ENCODE measurements around the gene NSG1. TPM values are rescaled to one million over a fixed set of nuclear protein-coding genes. Genes with fewer than 3 reads are reported as not detected.
"Not testable (repeated sequence)": the region's sequence is repeated elsewhere in the genome, so short reads cannot be mapped to it uniquely, and the experiment has no call there.

Gene NSG1
- total and polyA plus RNA-seq, 2 experiments from 2014 or later, result 30.2 to 70.1 TPM

DNA sequence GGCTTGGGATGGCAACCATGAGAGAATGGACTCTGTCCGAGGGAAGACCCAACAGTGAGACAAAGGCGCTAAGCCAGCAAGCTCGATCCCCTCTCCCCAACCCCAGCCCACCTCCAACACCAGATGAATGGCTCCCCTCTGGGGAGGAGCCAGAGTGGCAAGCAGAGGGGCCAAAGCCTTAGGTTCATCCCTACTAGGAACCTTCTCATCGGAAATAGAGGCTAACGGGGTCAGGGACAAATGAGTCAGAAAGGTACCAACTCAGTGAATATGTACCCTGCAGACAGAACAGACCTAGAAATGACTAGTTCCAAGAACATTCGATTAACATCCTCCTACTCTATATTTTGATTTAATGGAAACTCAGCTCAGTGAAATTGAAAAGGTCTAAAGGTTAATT, 73.9 kb downstream of the NSG1 start:
- H3K9me2 ChIP-seq (replicated peaks; ENCODE audit: insufficient read depth), result no peaks in the 10 kb centered on the region
- peaks cover 7% of the 10 kb centered on the region for H3K36me3 ChIP-seq (replicated peaks; ENCODE audit: insufficient read depth, low read depth)
- H3K4me1 ChIP-seq (ENCODE audit: insufficient read depth), result no peaks in the 10 kb centered on the region
- no peak overlapping the region for H3K27ac ChIP-seq
- no peaks in the 10 kb centered on the region for H4K20me1 ChIP-seq (ENCODE audit: insufficient read depth, poor library complexity, severe bottlenecking)
- no peaks in the 10 kb centered on the region for H3K27me3 ChIP-seq
- 96% methylated on average over 6 of the region's 6 CpGs for WGBS (ENCODE audit: low lambda C conversion rate, missing lambda C conversion rate)
- no peak for DNase-seq (ENCODE audit: low spot score)
- H3K79me2 ChIP-seq, result no peaks in the 10 kb centered on the region
- H3K9me3 ChIP-seq (ENCODE audit: low read depth), result no peaks in the 10 kb centered on the region
- TF ChIP-seq EZH2 (IDR thresholded peaks at IDR 0.05; ENCODE audit: borderline replicate concordance) (no peak), EZH2phosphoT487 (IDR thresholded peaks at IDR 0.05; ENCODE audit: low read depth, severe bottlenecking, unreplicated experiment) (no peak)
- H3K4me3 ChIP-seq, result no peak overlapping the region
- H2AFZ ChIP-seq, result no peak overlapping the region
- no peak overlapping the region for H3K4me2 ChIP-seq

DNA sequence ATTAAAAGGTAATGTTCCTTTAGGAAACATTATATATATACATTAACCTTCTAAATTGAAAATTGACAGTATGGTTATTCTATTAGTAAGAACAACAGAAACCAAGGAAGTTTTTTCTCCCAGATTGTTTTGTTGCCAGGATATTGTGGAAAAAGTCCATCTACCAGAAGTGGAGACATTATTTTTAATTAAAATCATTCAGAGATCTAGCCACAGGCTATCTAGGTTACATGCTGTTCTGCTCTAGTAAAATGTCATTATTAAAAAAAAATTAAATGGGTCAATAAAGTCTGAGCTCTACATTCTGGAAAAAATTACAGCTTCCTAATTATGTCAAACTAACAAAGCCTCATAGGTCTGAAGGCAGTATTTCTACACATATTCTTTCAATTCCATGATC, 74.3 kb downstream of the NSG1 start:
- no peak overlapping the region for H3K4me2 ChIP-seq
- DNase-seq (ENCODE audit: low spot score), result no peak
- peaks cover 7% of the 10 kb centered on the region for H3K36me3 ChIP-seq (replicated peaks; ENCODE audit: insufficient read depth, low read depth)
- no peaks in the 10 kb centered on the region for H3K9me2 ChIP-seq (replicated peaks; ENCODE audit: insufficient read depth)
- no peak overlapping the region for H2AFZ ChIP-seq
- no peaks in the 10 kb centered on the region for H4K20me1 ChIP-seq (ENCODE audit: insufficient read depth, poor library complexity, severe bottlenecking)
- H3K79me2 ChIP-seq, result no peaks in the 10 kb centered on the region
- H3K4me3 ChIP-seq, result no peak overlapping the region
- no peaks in the 10 kb centered on the region for H3K9me3 ChIP-seq (ENCODE audit: low read depth)
- TF ChIP-seq EZH2phosphoT487 (IDR thresholded peaks at IDR 0.05; ENCODE audit: low read depth, severe bottlenecking, unreplicated experiment) (no peak), EZH2 (IDR thresholded peaks at IDR 0.05; ENCODE audit: borderline replicate concordance) (no peak)
- TF ChIP-seq, protein P1, sequence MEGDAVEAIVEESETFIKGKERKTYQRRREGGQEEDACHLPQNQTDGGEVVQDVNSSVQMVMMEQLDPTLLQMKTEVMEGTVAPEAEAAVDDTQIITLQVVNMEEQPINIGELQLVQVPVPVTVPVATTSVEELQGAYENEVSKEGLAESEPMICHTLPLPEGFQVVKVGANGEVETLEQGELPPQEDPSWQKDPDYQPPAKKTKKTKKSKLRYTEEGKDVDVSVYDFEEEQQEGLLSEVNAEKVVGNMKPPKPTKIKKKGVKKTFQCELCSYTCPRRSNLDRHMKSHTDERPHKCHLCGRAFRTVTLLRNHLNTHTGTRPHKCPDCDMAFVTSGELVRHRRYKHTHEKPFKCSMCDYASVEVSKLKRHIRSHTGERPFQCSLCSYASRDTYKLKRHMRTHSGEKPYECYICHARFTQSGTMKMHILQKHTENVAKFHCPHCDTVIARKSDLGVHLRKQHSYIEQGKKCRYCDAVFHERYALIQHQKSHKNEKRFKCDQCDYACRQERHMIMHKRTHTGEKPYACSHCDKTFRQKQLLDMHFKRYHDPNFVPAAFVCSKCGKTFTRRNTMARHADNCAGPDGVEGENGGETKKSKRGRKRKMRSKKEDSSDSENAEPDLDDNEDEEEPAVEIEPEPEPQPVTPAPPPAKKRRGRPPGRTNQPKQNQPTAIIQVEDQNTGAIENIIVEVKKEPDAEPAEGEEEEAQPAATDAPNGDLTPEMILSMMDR (IDR thresholded peaks at IDR 0.05; ENCODE audit: poor library complexity), result no peak
- no peaks in the 10 kb centered on the region for H3K4me1 ChIP-seq (ENCODE audit: insufficient read depth)
- H3K27ac ChIP-seq, result no peak overlapping the region
- no peaks in the 10 kb centered on the region for H3K27me3 ChIP-seq

GRCh38 chr4:4461850-4462249, 74.9 kb downstream of the NSG1 start:
- no peaks in the 10 kb centered on the region for H3K27me3 ChIP-seq
- H2AFZ ChIP-seq, result no peak overlapping the region
- no peaks in the 10 kb centered on the region for H4K20me1 ChIP-seq (ENCODE audit: insufficient read depth, poor library complexity, severe bottlenecking)
- H3K36me3 ChIP-seq (replicated peaks; ENCODE audit: insufficient read depth, low read depth), result peaks cover 7% of the 10 kb centered on the region
- no peak overlapping the region for H3K4me3 ChIP-seq
- H3K79me2 ChIP-seq, result no peaks in the 10 kb centered on the region
- H3K9me2 ChIP-seq (replicated peaks; ENCODE audit: insufficient read depth), result no peaks in the 10 kb centered on the region
- no peak overlapping the region for H3K27ac ChIP-seq
- H3K4me2 ChIP-seq, result no peak overlapping the region
- H3K9me3 ChIP-seq (ENCODE audit: low read depth), result no peaks in the 10 kb centered on the region
- WGBS (ENCODE audit: low lambda C conversion rate, missing lambda C conversion rate), result 65% methylated on average over 5 of the region's 5 CpGs
- no peaks in the 10 kb centered on the region for H3K4me1 ChIP-seq (ENCODE audit: insufficient read depth)
- peak; percentile 72 for DNase-seq (ENCODE audit: low spot score)
- TF ChIP-seq EZH2phosphoT487 (IDR thresholded peaks at IDR 0.05; ENCODE audit: low read depth, severe bottlenecking, unreplicated experiment) (no peak), EZH2 (IDR thresholded peaks at IDR 0.05; ENCODE audit: borderline replicate concordance) (no peak)
- TF ChIP-seq, protein P1 (IDR thresholded peaks at IDR 0.05; ENCODE audit: poor library complexity), result no peak

DNA sequence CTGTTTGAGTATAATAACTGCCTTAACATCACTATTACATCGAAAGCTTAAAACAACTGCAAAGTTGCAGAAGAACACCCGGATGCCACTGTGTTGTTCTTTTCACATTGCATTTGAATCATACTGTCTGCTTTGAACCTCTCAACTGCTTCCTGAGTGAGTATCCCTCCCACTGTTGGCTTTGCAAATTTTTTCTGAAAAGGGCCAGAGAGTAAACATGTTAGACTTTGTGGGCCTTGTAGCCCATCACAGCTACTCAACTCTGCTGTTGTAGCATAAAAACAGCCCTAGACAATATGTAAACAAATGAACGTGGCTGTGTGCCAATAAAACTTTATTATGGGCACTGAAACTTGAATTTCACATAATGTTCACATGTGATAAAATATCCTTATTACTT, 76.1 kb downstream of the NSG1 start:
- Histone ChIP-seq H3K27ac (no peak overlapping the region), H4K20me1 (ENCODE audit: insufficient read depth, poor library complexity, severe bottlenecking) (no peaks in the 10 kb centered on the region), H3K79me2 (no peaks in the 10 kb centered on the region), H3K4me3 (no peak overlapping the region), H3K27me3 (no peaks in the 10 kb centered on the region), H3K36me3 (replicated peaks; ENCODE audit: insufficient read depth, low read depth) (peaks cover 7% of the 10 kb centered on the region), H2AFZ (no peak overlapping the region), H3K4me2 (no peak overlapping the region), H3K9me2 (replicated peaks; ENCODE audit: insufficient read depth) (no peaks in the 10 kb centered on the region), H3K9me3 (ENCODE audit: low read depth) (no peaks in the 10 kb centered on the region), H3K4me1 (ENCODE audit: insufficient read depth) (no peaks in the 10 kb centered on the region)
- TF ChIP-seq EZH2 (IDR thresholded peaks at IDR 0.05; ENCODE audit: borderline replicate concordance) (no peak), EZH2phosphoT487 (IDR thresholded peaks at IDR 0.05; ENCODE audit: low read depth, severe bottlenecking, unreplicated experiment) (no peak)
- TF ChIP-seq, protein P1 (IDR thresholded peaks at IDR 0.05; ENCODE audit: poor library complexity), result no peak
- DNase-seq (ENCODE audit: low spot score), result no peak
- WGBS (ENCODE audit: low lambda C conversion rate, missing lambda C conversion rate), result 60% methylated on average over 3 of the region's 3 CpGs

- not testable (repeated sequence) for H3K9me2 ChIP-seq (replicated peaks; ENCODE audit: insufficient read depth); H3K79me2 ChIP-seq; H3K27ac ChIP-seq; H3K27me3 ChIP-seq; H3K9me3 ChIP-seq (ENCODE audit: low read depth); H3K4me1 ChIP-seq (ENCODE audit: insufficient read depth); H3K4me3 ChIP-seq; H4K20me1 ChIP-seq (ENCODE audit: insufficient read depth, poor library complexity, severe bottlenecking); H3K4me2 ChIP-seq; H2AFZ ChIP-seq; DNase-seq (ENCODE audit: low spot score); H3K36me3 ChIP-seq (replicated peaks; ENCODE audit: insufficient read depth, low read depth)
- WGBS (ENCODE audit: low lambda C conversion rate, missing lambda C conversion rate), result 98% methylated on average over 3 of the region's 3 CpGs
Observed at GRCh38 chr4:4465238-4465637, 78.3 kb downstream of the NSG1 start.
